HL-60 (cell line): ENCODE results near the gene ESRRA.

Experiments
- CTCF ChIP-seq: IDR thresholded peaks from one replicate; pipeline ENCODE4 v1.5.1; 2011; ENCODE audit warnings: low read length, control low read depth, inconsistent platforms; ENCODE audit not compliant: insufficient read depth
- REST ChIP-seq: IDR thresholded peaks from 2 replicates; pipeline ENCODE4 v1.6.1; 2012; ENCODE audit warnings: low read depth; ENCODE audit not compliant: insufficient replicate concordance
- SPI1 ChIP-seq: IDR thresholded peaks from 2 replicates; pipeline ENCODE4 v1.6.1; 2012; ENCODE audit warnings: low read depth, mild to moderate bottlenecking, borderline replicate concordance

GRCh38 chr11:64355078-64355940, 50.0 kb downstream of the ESRRA start:
- TF ChIP-seq CTCF (peak; percentile 40), REST (no peak), SPI1 (peak; percentile 36; the same call in 1 of the 2 replicates)
